Endothelial cell of umbilical vein (primary cell): Measurements from ENCODE around the gene PIP4K2B. TPM values are rescaled to one million over a fixed set of nuclear protein-coding genes. Genes with fewer than 3 reads are reported as not detected.

ENCODE experiments used
- BruUV-seq: library from RNA; stranded (reverse); fragments of 400-500 nt; replicated peaks from 2 replicates; lab custom pipeline; 2021; lab: Mats Ljungman, UMichigan
- CTCF ChIA-PET: fragments of 300-600, 350-600 bp; sonication (Branson Sonifier 250); formaldehyde crosslinking; loops from one replicate; lab custom pipeline; 2021; ENCODE audit warnings: antibody characterized with exemption, inconsistent platforms; lab: Charles Lee
- POLR2A ChIA-PET: fragments of 300-600, 350-600 bp; sonication (Branson Sonifier 250); formaldehyde crosslinking; loops from one replicate; lab custom pipeline; 2021; ENCODE audit warnings: antibody characterized with exemption, inconsistent platforms; lab: Charles Lee
- DNase-seq: peaks from one replicate; pipeline ENCODE4 v3.0.0-alpha.2; 2011; ENCODE audit warnings: low read depth, low spot score
- FAIRE-seq: peaks from 2 replicates; lab custom pipeline; 2011; peaks lifted over from hg19 to GRCh38; lab: Jason Lieb, UNC
- H2AFZ ChIP-seq: 2 replicates; pipeline ENCODE4 v1.6.0; 2012; ENCODE audit warnings: low read depth, low read length, control low read depth, inconsistent platforms
- H3K27ac ChIP-seq: 2 replicates; pipeline ENCODE4 v1.5.1; 2011; ENCODE audit warnings: low read depth, mild to moderate bottlenecking, control low read depth, low read length, moderate library complexity; ENCODE audit not compliant: insufficient read depth
- H3K27me3 ChIP-seq, 2 experiments: 2 replicates each; pipeline versions ENCODE4 v1.6.0 to v1.6.1; 2011; ENCODE audit warnings: low read length in 2 of 2, mixed read lengths in 1 of 2; ENCODE audit not compliant: control insufficient read depth in 2 of 2, insufficient read depth in 2 of 2
- H3K36me3 ChIP-seq, 2 experiments: 2 replicates in 1 of 2; 3 replicates in 1 of 2; pipeline ENCODE4 v1.5.1; 2011; ENCODE audit warnings: low read length in 2 of 2, mild to moderate bottlenecking in 1 of 2, moderate library complexity in 1 of 2; ENCODE audit not compliant: control insufficient read depth in 2 of 2, insufficient read depth in 2 of 2; ENCODE audit errors: extremely low read depth in 1 of 2
- H3K4me1 ChIP-seq: 3 replicates; pipeline ENCODE4 v1.5.1; 2011; ENCODE audit warnings: mild to moderate bottlenecking, low read length; ENCODE audit not compliant: control insufficient read depth, insufficient read depth; ENCODE audit errors: extremely low read depth
- H3K4me2 ChIP-seq: 2 replicates; pipeline ENCODE4 v1.6.1; 2011; ENCODE audit warnings: low read length, control low read depth, mixed read lengths; ENCODE audit not compliant: insufficient read depth
- H3K4me3 ChIP-seq, 3 experiments: fragments of 200-600 bp in 1 of 3; sonication (generic), shearing (Covaris generic) in 1 of 3; replicated peaks in 1 of 3; 2 replicates each; pipeline ENCODE4 v1.5.1; 2011 to 2016; ENCODE audit warnings: control low read depth in 3 of 3, low read length in 3 of 3, mild to moderate bottlenecking in 2 of 3, inconsistent platforms in 1 of 3, low read depth in 1 of 3, moderate library complexity in 1 of 3; ENCODE audit not compliant: insufficient read depth in 1 of 3
- H3K79me2 ChIP-seq: 2 replicates; pipeline ENCODE4 v1.6.0; 2012; ENCODE audit warnings: low read length, inconsistent platforms; ENCODE audit not compliant: control insufficient read depth, insufficient read depth
- H3K9ac ChIP-seq: replicated peaks from 2 replicates; pipeline ENCODE3; 2011; ENCODE audit warnings: low read length, control low read depth; ENCODE audit not compliant: insufficient read depth; ENCODE audit errors: extremely low read depth
- H3K9me1 ChIP-seq: replicated peaks from 3 replicates; pipeline ENCODE4 v1.6.0; 2011; ENCODE audit warnings: mild to moderate bottlenecking, low read length; ENCODE audit not compliant: control insufficient read depth, insufficient read depth; ENCODE audit errors: extremely low read depth
- H3K9me3 ChIP-seq: replicated peaks from 2 replicates; pipeline ENCODE4 v1.5.1; 2012; ENCODE audit warnings: low read length, inconsistent platforms; ENCODE audit not compliant: control insufficient read depth, insufficient read depth
- H4K20me1 ChIP-seq: replicated peaks from 2 replicates; pipeline ENCODE3; 2011; ENCODE audit warnings: mild to moderate bottlenecking, low read length; ENCODE audit not compliant: control insufficient read depth, insufficient read depth; ENCODE audit errors: extremely low read depth
- EZH2 ChIP-seq: IDR thresholded peaks from 2 replicates; pipeline ENCODE4 v1.6.1; 2012; ENCODE audit warnings: borderline replicate concordance, low read depth, mild to moderate bottlenecking, moderate library complexity, low read length, inconsistent platforms; ENCODE audit not compliant: severe bottlenecking
- FOS ChIP-seq: IDR thresholded peaks from 2 replicates; pipeline ENCODE4 v1.6.1; 2011; ENCODE audit warnings: mild to moderate bottlenecking, low read length, moderate library complexity, borderline replicate concordance; ENCODE audit not compliant: insufficient read depth
- GATA2 ChIP-seq: IDR thresholded peaks from 2 replicates; pipeline ENCODE4 v1.7.0; 2011; ENCODE audit warnings: low read depth, mild to moderate bottlenecking, moderate library complexity, mixed read lengths, low read length; ENCODE audit not compliant: insufficient read length, insufficient read depth
- JUN ChIP-seq: IDR thresholded peaks from 2 replicates; pipeline ENCODE4 v1.6.1; 2011; ENCODE audit warnings: borderline replicate concordance, low read depth; ENCODE audit not compliant: insufficient read length, insufficient read depth
- MYC ChIP-seq: IDR thresholded peaks from one replicate; pipeline ENCODE4 v1.6.1; 2011; ENCODE audit warnings: mild to moderate bottlenecking, low read depth, low read length
- POLR2A ChIP-seq: IDR thresholded peaks from 2 replicates; pipeline ENCODE4 v1.6.1; 2012; ENCODE audit warnings: low read depth, mild to moderate bottlenecking, control low read depth, low read length
- POLR2AphosphoS5 ChIP-seq: IDR thresholded peaks from 2 replicates; pipeline ENCODE4 v1.6.1; 2012; ENCODE audit warnings: low read depth, mild to moderate bottlenecking, control low read depth, low read length, moderate library complexity; ENCODE audit not compliant: insufficient read depth
- dilution Hi-C: fragments of 300-500 bp; cut with MboI; formaldehyde crosslinking; loops from one replicate; pipeline ENCODE4 v1.15.0; 2019; ENCODE audit warnings: low sequenced_read_pairs; ENCODE audit not compliant: extremely low pct_ligation_motif_present
- intact Hi-C: fragments of 100-400 bp; cut with micrococcal nuclease; formaldehyde crosslinking; loops from one replicate; pipeline ENCODE4 v1.10.0; 2022
- polyA plus RNA-seq, 4 experiments: library from polyadenylated mRNA; depleted of rRNA in 3 of 4; stranded (reverse) in 3 of 4; unstranded in 1 of 4; fragments of >200 nt; gene quantifications; 2 replicates each; pipeline versions ENCODE4 v1.2.1 to v1.2.3, GENCODE V29; 2011 to 2012; ENCODE audit warnings: missing spikeins in 1 of 4
- total RNA-seq: library from RNA; stranded (reverse); gene quantifications from 2 replicates; pipeline ENCODE4 v1.2.3, GENCODE V29; 2021
- TF ChIP-seq, protein P1 (sequence below): IDR thresholded peaks from 2 replicates; pipeline ENCODE4 v1.6.1; 2011; ENCODE audit not compliant: insufficient read depth, insufficient read length
- TF ChIP-seq, protein P2 (sequence below), 2 donors: IDR thresholded peaks; 1 replicate in 1 of 2; 2 replicates in 1 of 2; pipeline ENCODE4 v1.5.1; 2011; ENCODE audit warnings: low read length in 2 of 2, mild to moderate bottlenecking in 2 of 2, moderate library complexity in 2 of 2, control low read depth in 1 of 2, inconsistent platforms in 1 of 2, low read depth in 1 of 2; ENCODE audit not compliant: insufficient read depth in 1 of 2; ENCODE audit errors: extremely low read depth in 1 of 2

The PIP4K2B gene
- total and polyA plus RNA-seq, 2 donors (not counting 3 experiments of a cell fraction or from before 2014, with no cell fraction given): 23.1 to 48.8 TPM

DNA sequence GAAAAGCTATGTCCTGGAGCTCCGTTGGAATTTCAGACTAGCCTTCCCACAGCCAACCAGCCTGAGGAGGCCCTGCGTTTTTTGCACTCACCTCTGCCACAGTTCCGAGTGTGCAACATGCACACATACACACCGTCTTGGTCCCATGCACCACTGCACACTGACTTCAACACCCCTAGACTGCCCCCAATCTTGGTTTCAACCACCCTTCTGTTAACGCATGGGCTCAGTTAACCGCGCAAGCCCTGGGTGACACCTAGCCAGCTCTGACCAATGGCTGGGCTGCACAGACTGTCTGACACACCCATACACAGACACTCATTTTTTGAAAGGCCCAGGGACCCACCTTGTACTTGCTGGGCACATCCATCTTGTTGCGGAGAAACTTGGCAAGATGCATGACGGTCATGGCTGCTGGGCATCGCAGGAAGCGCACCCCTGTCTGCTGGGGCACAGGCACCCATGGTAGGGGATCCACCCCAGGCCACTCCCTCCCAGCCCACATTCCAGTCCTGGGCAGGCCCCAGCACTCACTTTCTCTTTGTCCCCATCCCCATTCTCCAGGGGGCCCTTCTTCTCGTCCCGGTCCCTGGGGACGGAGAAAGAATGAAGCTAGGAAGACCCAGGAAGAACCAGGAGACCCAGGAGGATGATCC is 61.2 kb downstream of the PIP4K2B start:
- no peak overlapping the region for H3K9ac ChIP-seq
- intact Hi-C loops (no loop called here), dilution Hi-C loops (no loop called here)
- ChIA-PET CTCF (interaction anchor here (0.7 to 5.4 kb wide), 2 partner anchors 20 to 61 kb away, joined by 5 to 138 read pairs; partner anchors contain the start of gene EPOP), POLR2A (interaction anchor here (1.0 kb wide), 1 partner anchor 75 kb away, joined by 3 read pairs; no protein-coding TSS in a partner anchor)
- no peak overlapping the region for H3K4me3 ChIP-seq
- no peak overlapping the region for H3K4me2 ChIP-seq
- H3K9me3 ChIP-seq: no peaks in the 10 kb centered on the region
- FAIRE-seq (no peak), DNase-seq (no peak)
- peaks cover 6% of the 10 kb centered on the region for H3K4me1 ChIP-seq
- no peak for TF ChIP-seq JUN
- TF ChIP-seq, protein P1, sequence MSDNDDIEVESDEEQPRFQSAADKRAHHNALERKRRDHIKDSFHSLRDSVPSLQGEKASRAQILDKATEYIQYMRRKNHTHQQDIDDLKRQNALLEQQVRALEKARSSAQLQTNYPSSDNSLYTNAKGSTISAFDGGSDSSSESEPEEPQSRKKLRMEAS: no peak
- TF ChIP-seq GATA2: no peak
- TF ChIP-seq POLR2A: no peak
- TF ChIP-seq, protein P2, sequence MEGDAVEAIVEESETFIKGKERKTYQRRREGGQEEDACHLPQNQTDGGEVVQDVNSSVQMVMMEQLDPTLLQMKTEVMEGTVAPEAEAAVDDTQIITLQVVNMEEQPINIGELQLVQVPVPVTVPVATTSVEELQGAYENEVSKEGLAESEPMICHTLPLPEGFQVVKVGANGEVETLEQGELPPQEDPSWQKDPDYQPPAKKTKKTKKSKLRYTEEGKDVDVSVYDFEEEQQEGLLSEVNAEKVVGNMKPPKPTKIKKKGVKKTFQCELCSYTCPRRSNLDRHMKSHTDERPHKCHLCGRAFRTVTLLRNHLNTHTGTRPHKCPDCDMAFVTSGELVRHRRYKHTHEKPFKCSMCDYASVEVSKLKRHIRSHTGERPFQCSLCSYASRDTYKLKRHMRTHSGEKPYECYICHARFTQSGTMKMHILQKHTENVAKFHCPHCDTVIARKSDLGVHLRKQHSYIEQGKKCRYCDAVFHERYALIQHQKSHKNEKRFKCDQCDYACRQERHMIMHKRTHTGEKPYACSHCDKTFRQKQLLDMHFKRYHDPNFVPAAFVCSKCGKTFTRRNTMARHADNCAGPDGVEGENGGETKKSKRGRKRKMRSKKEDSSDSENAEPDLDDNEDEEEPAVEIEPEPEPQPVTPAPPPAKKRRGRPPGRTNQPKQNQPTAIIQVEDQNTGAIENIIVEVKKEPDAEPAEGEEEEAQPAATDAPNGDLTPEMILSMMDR (IDR thresholded peaks at IDR 0.05; ENCODE audit: extremely low read depth in 1 of 2, insufficient read depth in 1 of 2, low read depth in 1 of 2, low read length in 2 of 2): no peak
- no peak for TF ChIP-seq POLR2AphosphoS5
- no peak for TF ChIP-seq EZH2
- no peak for TF ChIP-seq FOS
- no peak for TF ChIP-seq MYC
- H3K27me3 ChIP-seq: no peaks in the 10 kb centered on the region
- no TSS peak for BruUV-seq
- peaks cover 2 to 38% of the 10 kb centered on the region in 2 experiments for H3K36me3 ChIP-seq
- no peaks in the 10 kb centered on the region for H4K20me1 ChIP-seq
- no peak overlapping the region for H2AFZ ChIP-seq
- H3K27ac ChIP-seq: no peak overlapping the region
- peaks cover 36% of the 10 kb centered on the region for H3K79me2 ChIP-seq
- no peaks in the 10 kb centered on the region for H3K9me1 ChIP-seq
